ENCODE results near the gene ULK1. TPM values are rescaled to one million over a fixed set of nuclear protein-coding genes. Genes with fewer than 3 reads are reported as not detected.

ULK1 gene
- total and polyA plus RNA-seq, 2 of the 13 experiments (the other 11 are each of a cell fraction or from before 2014, with no cell fraction given): 2.8 to 10.1 TPM

DNA sequence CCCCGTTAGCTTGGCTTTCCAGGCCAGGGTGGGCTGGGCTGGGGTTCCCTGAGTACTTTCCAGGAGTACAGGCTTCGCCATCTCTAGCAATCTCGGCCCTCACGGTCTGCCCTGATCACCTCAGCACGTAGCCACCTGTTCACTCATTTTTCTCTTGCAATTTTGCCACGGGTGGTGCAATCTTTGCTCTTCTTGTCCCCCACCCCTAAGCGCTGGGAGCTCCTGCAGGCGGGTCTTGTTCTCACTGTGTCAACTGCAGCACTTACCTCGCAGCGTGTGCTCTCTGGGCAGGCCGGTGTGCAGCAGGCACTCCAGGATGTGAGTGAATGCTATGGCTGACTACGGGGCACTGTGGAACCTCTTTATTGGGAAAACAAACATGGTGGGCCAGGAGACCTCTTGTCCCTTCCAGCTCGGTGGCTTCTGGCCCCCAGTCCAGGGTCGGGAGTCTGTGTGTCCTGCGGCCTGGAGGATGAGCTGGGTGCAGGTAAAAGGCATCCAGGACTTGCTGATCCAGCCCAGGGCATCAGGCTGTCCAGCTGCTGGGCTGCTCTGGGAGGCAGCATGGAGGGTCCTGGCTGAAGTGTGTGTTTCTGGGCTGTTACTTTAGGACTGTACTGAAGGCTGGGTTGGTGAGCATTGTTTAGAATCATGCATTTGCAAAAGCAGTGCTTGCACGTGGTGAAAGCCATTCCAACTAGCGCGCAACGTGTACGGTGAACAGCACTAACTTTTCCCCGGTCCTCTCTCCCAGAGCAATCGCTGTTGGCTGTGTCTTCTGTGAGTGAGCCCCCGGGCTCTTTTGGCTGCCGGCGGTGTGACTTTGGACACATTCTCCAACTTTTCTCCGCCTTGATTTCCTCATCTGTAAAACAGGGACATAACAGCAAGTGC lies 1.5 kb upstream of the ULK1 start (continued):
- TF ChIP-seq SMAD1 (CRISPR knock-in tag; IDR thresholded peaks at IDR 0.05; ENCODE audit: borderline replicate concordance, low read depth) (no peak), PAF1 (CRISPR knock-in tag; IDR thresholded peaks at IDR 0.05) (no peak), ZNF260 (CRISPR knock-in tag; IDR thresholded peaks at IDR 0.05; ENCODE audit: borderline replicate concordance, low read depth) (no peak), KLF15 (CRISPR knock-in tag; IDR thresholded peaks at IDR 0.05; ENCODE audit: borderline replicate concordance) (no peak), ATF1 (CRISPR knock-in tag; IDR thresholded peaks at IDR 0.05) (no peak), GABPA (IDR thresholded peaks at IDR 0.05; ENCODE audit: low read depth, low read length) (no peak), GABPA (CRISPR knock-in tag; IDR thresholded peaks at IDR 0.05; ENCODE audit: low read depth) (no peak)
- TF ChIP-seq, protein P1, sequence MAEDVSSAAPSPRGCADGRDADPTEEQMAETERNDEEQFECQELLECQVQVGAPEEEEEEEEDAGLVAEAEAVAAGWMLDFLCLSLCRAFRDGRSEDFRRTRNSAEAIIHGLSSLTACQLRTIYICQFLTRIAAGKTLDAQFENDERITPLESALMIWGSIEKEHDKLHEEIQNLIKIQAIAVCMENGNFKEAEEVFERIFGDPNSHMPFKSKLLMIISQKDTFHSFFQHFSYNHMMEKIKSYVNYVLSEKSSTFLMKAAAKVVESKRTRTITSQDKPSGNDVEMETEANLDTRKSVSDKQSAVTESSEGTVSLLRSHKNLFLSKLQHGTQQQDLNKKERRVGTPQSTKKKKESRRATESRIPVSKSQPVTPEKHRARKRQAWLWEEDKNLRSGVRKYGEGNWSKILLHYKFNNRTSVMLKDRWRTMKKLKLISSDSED (CRISPR knock-in tag; IDR thresholded peaks at IDR 0.05): no peak
- TF ChIP-seq, protein P2, sequence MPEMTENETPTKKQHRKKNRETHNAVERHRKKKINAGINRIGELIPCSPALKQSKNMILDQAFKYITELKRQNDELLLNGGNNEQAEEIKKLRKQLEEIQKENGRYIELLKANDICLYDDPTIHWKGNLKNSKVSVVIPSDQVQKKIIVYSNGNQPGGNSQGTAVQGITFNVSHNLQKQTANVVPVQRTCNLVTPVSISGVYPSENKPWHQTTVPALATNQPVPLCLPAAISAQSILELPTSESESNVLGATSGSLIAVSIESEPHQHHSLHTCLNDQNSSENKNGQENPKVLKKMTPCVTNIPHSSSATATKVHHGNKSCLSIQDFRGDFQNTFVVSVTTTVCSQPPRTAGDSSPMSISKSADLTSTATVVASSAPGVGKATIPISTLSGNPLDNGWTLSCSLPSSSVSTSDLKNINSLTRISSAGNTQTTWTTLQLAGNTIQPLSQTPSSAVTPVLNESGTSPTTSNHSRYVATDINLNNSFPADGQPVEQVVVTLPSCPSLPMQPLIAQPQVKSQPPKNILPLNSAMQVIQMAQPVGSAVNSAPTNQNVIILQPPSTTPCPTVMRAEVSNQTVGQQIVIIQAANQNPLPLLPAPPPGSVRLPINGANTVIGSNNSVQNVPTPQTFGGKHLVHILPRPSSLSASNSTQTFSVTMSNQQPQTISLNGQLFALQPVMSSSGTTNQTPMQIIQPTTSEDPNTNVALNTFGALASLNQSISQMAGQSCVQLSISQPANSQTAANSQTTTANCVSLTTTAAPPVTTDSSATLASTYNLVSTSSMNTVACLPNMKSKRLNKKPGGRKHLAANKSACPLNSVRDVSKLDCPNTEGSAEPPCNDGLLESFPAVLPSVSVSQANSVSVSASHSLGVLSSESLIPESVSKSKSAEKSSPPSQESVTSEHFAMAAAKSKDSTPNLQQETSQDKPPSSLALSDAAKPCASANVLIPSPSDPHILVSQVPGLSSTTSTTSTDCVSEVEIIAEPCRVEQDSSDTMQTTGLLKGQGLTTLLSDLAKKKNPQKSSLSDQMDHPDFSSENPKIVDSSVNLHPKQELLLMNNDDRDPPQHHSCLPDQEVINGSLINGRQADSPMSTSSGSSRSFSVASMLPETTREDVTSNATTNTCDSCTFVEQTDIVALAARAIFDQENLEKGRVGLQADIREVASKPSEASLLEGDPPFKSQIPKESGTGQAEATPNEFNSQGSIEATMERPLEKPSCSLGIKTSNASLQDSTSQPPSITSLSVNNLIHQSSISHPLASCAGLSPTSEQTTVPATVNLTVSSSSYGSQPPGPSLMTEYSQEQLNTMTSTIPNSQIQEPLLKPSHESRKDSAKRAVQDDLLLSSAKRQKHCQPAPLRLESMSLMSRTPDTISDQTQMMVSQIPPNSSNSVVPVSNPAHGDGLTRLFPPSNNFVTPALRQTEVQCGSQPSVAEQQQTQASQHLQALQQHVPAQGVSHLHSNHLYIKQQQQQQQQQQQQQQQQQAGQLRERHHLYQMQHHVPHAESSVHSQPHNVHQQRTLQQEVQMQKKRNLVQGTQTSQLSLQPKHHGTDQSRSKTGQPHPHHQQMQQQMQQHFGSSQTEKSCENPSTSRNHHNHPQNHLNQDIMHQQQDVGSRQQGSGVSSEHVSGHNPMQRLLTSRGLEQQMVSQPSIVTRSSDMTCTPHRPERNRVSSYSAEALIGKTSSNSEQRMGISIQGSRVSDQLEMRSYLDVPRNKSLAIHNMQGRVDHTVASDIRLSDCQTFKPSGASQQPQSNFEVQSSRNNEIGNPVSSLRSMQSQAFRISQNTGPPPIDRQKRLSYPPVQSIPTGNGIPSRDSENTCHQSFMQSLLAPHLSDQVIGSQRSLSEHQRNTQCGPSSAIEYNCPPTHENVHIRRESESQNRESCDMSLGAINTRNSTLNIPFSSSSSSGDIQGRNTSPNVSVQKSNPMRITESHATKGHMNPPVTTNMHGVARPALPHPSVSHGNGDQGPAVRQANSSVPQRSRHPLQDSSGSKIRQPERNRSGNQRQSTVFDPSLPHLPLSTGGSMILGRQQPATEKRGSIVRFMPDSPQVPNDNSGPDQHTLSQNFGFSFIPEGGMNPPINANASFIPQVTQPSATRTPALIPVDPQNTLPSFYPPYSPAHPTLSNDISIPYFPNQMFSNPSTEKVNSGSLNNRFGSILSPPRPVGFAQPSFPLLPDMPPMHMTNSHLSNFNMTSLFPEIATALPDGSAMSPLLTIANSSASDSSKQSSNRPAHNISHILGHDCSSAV (CRISPR knock-in tag; IDR thresholded peaks at IDR 0.05; ENCODE audit: borderline replicate concordance): no peak
- TF ChIP-seq, protein P3, sequence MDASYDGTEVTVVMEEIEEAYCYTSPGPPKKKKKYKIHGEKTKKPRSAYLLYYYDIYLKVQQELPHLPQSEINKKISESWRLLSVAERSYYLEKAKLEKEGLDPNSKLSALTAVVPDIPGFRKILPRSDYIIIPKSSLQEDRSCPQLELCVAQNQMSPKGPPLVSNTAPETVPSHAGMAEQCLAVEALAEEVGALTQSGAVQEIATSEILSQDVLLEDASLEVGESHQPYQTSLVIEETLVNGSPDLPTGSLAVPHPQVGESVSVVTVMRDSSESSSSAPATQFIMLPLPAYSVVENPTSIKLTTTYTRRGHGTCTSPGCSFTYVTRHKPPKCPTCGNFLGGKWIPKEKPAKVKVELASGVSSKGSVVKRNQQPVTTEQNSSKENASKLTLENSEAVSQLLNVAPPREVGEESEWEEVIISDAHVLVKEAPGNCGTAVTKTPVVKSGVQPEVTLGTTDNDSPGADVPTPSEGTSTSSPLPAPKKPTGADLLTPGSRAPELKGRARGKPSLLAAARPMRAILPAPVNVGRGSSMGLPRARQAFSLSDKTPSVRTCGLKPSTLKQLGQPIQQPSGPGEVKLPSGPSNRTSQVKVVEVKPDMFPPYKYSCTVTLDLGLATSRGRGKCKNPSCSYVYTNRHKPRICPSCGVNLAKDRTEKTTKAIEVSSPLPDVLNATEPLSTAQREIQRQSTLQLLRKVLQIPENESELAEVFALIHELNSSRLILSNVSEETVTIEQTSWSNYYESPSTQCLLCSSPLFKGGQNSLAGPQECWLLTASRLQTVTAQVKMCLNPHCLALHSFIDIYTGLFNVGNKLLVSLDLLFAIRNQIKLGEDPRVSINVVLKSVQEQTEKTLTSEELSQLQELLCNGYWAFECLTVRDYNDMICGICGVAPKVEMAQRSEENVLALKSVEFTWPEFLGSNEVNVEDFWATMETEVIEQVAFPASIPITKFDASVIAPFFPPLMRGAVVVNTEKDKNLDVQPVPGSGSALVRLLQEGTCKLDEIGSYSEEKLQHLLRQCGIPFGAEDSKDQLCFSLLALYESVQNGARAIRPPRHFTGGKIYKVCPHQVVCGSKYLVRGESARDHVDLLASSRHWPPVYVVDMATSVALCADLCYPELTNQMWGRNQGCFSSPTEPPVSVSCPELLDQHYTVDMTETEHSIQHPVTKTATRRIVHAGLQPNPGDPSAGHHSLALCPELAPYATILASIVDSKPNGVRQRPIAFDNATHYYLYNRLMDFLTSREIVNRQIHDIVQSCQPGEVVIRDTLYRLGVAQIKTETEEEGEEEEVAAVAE (CRISPR knock-in tag; IDR thresholded peaks at IDR 0.05; ENCODE audit: borderline replicate concordance): no peak
- TF ChIP-seq, protein P4, sequence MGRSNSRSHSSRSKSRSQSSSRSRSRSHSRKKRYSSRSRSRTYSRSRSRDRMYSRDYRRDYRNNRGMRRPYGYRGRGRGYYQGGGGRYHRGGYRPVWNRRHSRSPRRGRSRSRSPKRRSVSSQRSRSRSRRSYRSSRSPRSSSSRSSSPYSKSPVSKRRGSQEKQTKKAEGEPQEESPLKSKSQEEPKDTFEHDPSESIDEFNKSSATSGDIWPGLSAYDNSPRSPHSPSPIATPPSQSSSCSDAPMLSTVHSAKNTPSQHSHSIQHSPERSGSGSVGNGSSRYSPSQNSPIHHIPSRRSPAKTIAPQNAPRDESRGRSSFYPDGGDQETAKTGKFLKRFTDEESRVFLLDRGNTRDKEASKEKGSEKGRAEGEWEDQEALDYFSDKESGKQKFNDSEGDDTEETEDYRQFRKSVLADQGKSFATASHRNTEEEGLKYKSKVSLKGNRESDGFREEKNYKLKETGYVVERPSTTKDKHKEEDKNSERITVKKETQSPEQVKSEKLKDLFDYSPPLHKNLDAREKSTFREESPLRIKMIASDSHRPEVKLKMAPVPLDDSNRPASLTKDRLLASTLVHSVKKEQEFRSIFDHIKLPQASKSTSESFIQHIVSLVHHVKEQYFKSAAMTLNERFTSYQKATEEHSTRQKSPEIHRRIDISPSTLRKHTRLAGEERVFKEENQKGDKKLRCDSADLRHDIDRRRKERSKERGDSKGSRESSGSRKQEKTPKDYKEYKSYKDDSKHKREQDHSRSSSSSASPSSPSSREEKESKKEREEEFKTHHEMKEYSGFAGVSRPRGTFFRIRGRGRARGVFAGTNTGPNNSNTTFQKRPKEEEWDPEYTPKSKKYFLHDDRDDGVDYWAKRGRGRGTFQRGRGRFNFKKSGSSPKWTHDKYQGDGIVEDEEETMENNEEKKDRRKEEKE (IDR thresholded peaks at IDR 0.05): no peak

Measured in HepG2 (cell line).